ENCODE measurements around the gene NAT9. TPM values are rescaled to one million over a fixed set of nuclear protein-coding genes. Genes with fewer than 3 reads are reported as not detected.

Gene NAT9
- total RNA-seq, 1 donor, result 32.0 TPM

DNA sequence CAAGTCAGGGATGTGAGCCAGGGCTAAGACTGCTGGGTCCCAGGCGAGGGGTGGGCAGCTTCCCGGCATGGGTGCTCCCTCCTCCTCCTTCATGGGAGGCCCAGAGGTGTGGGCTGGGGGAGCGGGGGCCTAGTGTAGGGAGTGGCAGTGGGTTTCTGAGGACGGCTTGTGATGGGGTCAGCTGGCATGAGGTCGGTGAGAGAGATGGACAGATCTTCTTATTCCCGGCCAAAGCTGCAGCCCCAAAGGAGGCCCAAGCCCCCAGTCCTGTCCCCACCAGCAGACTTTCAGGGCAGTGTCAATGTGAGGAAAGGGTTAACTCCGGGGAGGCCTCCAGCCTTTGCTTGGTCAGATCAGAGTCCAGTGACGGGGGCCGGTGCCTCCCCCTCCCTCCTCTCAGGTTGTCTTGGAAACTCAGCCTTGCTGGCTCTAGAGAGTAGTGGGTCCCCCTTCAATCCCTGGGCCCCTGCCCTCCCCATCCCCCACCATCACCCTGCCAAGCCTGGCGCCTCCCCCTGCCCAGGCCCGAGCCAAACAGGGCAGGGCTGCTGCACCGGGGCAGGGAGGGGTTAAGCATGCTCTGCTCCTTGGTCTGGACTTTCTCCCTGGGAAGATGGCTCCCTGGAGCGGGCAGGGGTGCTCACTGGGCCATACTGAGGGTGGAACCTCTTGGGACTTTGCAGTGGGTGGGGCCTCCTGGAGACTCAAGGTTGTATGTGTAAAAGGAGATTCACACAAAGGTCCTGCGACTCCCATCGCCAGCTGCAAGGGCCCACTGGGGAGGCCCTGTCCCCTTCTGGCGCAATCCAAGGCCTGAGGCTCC, 12.4 kb downstream of the NAT9 start:
- DNase-seq (ENCODE audit: low read depth), result no peak

DNA sequence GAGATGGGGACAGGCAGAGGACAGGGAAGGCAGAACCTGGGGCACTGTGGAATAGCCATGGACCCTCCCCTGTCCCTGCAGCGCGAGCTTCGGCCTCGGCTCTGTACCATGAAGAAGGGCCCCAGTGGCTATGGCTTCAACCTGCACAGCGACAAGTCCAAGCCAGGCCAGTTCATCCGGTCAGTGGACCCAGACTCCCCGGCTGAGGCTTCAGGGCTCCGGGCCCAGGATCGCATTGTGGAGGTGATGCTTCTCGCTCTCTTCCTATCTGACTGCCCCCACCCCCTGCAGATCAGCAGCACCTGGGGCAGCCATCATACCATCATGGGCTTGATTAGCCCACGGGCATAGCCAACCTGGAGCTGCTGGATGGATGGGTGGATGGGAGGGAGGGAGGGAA, 14.2 kb downstream of the NAT9 start:
- no peak overlapping the region for H3K4me3 ChIP-seq (ENCODE audit: low read depth, low read length)
- DNase-seq (ENCODE audit: low read depth), result no peak

More for the DNA sequence above, 12.4 kb downstream of the NAT9 start:
- TF ChIP-seq, protein P1, sequence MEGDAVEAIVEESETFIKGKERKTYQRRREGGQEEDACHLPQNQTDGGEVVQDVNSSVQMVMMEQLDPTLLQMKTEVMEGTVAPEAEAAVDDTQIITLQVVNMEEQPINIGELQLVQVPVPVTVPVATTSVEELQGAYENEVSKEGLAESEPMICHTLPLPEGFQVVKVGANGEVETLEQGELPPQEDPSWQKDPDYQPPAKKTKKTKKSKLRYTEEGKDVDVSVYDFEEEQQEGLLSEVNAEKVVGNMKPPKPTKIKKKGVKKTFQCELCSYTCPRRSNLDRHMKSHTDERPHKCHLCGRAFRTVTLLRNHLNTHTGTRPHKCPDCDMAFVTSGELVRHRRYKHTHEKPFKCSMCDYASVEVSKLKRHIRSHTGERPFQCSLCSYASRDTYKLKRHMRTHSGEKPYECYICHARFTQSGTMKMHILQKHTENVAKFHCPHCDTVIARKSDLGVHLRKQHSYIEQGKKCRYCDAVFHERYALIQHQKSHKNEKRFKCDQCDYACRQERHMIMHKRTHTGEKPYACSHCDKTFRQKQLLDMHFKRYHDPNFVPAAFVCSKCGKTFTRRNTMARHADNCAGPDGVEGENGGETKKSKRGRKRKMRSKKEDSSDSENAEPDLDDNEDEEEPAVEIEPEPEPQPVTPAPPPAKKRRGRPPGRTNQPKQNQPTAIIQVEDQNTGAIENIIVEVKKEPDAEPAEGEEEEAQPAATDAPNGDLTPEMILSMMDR (IDR thresholded peaks at IDR 0.05; ENCODE audit: insufficient read depth, low read depth, low read length), result no peak
- H3K4me3 ChIP-seq (ENCODE audit: low read depth, low read length), result no peak overlapping the region

DNA sequence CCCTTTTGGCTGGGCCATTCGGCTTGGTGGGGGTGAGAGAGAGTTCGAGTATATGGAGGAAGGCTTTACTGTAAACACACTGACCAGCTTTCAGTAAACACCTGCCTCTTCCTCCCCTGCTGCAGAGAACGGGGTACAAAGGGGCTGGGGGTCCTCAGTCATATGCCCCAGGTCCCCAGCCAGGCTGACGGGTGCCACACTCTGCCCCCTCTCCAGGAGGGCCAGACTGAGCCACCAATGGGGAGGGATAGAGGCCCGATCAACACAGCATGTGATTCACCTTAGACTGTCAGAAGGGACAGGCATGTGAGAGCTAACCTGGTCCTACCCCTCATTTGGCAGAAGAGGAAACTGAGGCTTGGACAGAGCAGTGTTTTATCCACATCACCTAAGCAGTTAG, 14.7 kb downstream of the NAT9 start:
- DNase-seq (ENCODE audit: low read depth), result no peak
- TF ChIP-seq, protein P1 (IDR thresholded peaks at IDR 0.05; ENCODE audit: insufficient read depth, low read depth, low read length), result no peak
- H3K4me3 ChIP-seq (ENCODE audit: low read depth, low read length), result no peak overlapping the region

More for the DNA sequence above, 14.2 kb downstream of the NAT9 start:
- TF ChIP-seq, protein P1 (IDR thresholded peaks at IDR 0.05; ENCODE audit: insufficient read depth, low read depth, low read length), result no peak

DNA sequence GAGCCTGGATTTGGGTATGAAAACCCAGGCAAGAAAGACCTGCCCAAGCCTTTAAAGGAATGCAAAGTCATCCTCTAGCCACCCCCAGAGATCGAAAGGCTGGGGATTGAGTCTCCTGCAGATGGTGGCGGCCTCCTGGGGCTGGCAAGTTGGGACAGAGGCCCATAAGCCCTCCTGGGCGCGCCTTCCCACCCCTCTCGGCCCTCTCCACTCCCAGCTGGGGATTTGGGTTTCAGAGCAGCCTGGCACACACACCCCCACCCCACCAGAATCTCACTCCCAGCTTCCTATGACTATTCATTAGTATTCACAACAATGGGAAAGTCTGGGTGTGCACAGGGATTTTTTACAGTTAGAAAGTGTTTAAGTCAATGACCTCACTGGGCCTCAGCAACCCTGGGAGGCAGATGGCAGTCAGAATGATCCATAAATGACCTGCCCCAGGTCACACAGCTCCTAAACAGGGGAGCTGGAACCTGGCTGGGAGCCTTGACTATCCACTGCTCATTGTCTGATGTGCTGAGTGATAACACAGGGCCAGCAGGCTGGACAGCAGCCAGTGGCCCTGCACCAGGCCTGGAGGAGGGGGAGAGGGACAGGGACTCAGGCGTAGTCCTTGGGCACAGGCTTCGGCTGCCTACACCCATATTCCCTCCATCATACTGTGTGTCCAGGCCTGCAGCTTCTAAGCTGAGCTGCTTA, 15.6 kb downstream of the NAT9 start:
- H3K4me3 ChIP-seq (ENCODE audit: low read depth, low read length), result no peak overlapping the region
- no peak for DNase-seq (ENCODE audit: low read depth)
- TF ChIP-seq, protein P1 (IDR thresholded peaks at IDR 0.05; ENCODE audit: insufficient read depth, low read depth, low read length), result no peak

DNA sequence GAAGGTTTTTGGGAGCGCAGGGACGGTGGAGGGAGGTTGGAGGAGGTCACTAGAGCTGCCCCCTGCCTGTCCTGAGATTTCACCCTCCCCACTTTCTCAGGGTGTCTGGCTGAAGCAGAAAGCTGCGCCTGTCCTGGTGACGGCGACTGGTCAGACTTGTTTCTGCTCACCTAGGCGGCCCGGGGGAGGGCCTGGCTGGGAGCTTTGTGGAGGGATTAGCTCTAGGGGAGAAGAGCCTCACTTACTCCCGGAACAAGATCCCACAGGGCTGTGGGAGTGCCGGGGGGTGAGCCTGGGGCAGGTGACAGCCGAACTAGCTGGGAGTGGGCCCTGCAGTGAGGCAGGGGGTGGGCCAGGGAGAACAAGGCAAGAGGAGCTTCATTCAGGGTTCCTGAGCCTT, 16.2 kb downstream of the NAT9 start:
- TF ChIP-seq, protein P1 (IDR thresholded peaks at IDR 0.05; ENCODE audit: insufficient read depth, low read depth, low read length), result no peak
- no peak for DNase-seq (ENCODE audit: low read depth)
- H3K4me3 ChIP-seq (ENCODE audit: low read depth, low read length), result no peak overlapping the region

DNA sequence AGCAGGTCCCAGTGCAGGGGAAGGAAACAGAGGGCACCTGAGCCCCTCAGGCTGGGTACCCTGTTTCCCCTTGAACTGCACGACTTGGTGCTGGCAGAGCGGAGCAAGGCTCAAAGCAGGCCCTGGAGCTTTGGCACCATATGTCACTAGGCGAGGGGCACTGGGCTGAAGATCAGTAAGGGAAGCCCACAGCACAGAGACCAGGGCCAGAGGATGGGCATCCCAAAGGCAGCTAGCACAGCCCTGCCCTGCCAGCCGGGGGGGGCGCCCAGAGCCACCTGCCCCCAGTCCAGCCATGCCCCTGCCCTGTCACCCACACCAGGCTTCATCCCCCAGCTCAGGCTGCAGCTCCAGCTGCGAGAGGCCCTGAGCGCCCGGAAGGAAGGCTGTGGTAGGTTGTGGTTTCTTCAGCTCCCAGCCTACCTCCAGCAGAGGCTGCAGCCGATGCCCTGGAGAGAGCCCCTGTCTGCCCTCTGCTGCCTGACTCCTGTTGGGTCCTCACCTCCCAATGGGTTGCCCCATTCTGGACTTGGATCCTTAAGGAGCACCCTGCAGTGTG, 16.8 kb downstream of the NAT9 start:
- no peak for DNase-seq (ENCODE audit: low read depth)
- H3K4me3 ChIP-seq (ENCODE audit: low read depth, low read length), result no peak overlapping the region
- TF ChIP-seq, protein P1 (IDR thresholded peaks at IDR 0.05; ENCODE audit: insufficient read depth, low read depth, low read length), result peak; percentile 5
